HG03108 (cell line): ENCODE measurements around the gene EBLN1.
A peak's percentile ranks its signal among the peaks of the same experiment; 100 is the strongest.

Source experiments
- ATAC-seq: cut with Tn5 transposase; IDR thresholded peaks from one replicate; pipeline ENCODE4 v1.9.1; 2021; ENCODE audit warnings: moderate library complexity; ENCODE audit not compliant: unreplicated experiment

The EBLN1 gene

GRCh38 chr10:22217842-22218241 is at the start of gene EBLN1:
EBLN1 (minus strand) TSS chr10:22218015; CDS start chr10:22209983, 8,032 bp downstream.
- no peak for ATAC-seq

- no peak for ATAC-seq
Measured at GRCh38 chr10:22265839-22266537, 48.2 kb upstream of the EBLN1 start.

GRCh38 chr10:22263106-22263505 is 45.3 kb upstream of the EBLN1 start:
- ATAC-seq: no peak

GRCh38 chr10:22259280-22259679 is 41.5 kb upstream of the EBLN1 start:
- peak; percentile 45 for ATAC-seq

- ATAC-seq: no peak
Measured at GRCh38 chr10:22258471-22258870, 40.7 kb upstream of the EBLN1 start.

GRCh38 chr10:22253580-22253882 is 35.7 kb upstream of the EBLN1 start:
- no peak for ATAC-seq

GRCh38 chr10:22252801-22253579 is 35.2 kb upstream of the EBLN1 start:
- ATAC-seq: no peak

- ATAC-seq: peak; percentile 55
Measured at GRCh38 chr10:22252224-22252800, 34.5 kb upstream of the EBLN1 start.

GRCh38 chr10:22251751-22252223 is 34.0 kb upstream of the EBLN1 start:
- ATAC-seq: peak; percentile 41

- ATAC-seq: no peak
Measured at GRCh38 chr10:22250897-22251660, 33.3 kb upstream of the EBLN1 start.

- no peak for ATAC-seq
Measured at GRCh38 chr10:22247636-22248035, 29.8 kb upstream of the EBLN1 start.

- no peak for ATAC-seq
Measured at GRCh38 chr10:22246680-22247391, 29.0 kb upstream of the EBLN1 start.

GRCh38 chr10:22245567-22245966 is 27.8 kb upstream of the EBLN1 start:
- ATAC-seq: no peak

- no peak for ATAC-seq
Measured at GRCh38 chr10:22244855-22245254, 27.0 kb upstream of the EBLN1 start.

- ATAC-seq: no peak
Measured at GRCh38 chr10:22244001-22244400, 26.2 kb upstream of the EBLN1 start.

GRCh38 chr10:22243321-22243720 is 25.5 kb upstream of the EBLN1 start:
- ATAC-seq: no peak

GRCh38 chr10:22231260-22231659 is 13.4 kb upstream of the EBLN1 start:
- no peak for ATAC-seq

GRCh38 chr10:22230158-22230833 is 12.5 kb upstream of the EBLN1 start:
- ATAC-seq: no peak

- no peak for ATAC-seq
Measured at GRCh38 chr10:22229802-22230157, 12.0 kb upstream of the EBLN1 start.
